GM19240 (cell line): ENCODE results near the gene HCAR2.
"Not testable (repeated sequence)": the region's sequence is repeated elsewhere in the genome, so short reads cannot be mapped to it uniquely, and the experiment has no call there.

Source experiments
- DNase-seq: peaks from one replicate; pipeline ENCODE4 v3.0.0; 2011; ENCODE audit warnings: low spot score; ENCODE audit not compliant: insufficient read length

The HCAR2 gene

GRCh38 chr12:122665759-122666158, 37.4 kb downstream of the HCAR2 start:
- DNase-seq, result no peak

GRCh38 chr12:122665349-122665748, 37.8 kb downstream of the HCAR2 start:
- no peak for DNase-seq

GRCh38 chr12:122661938-122662337, 41.2 kb downstream of the HCAR2 start:
- DNase-seq, result no peak

GRCh38 chr12:122661246-122661645, 41.9 kb downstream of the HCAR2 start:
- DNase-seq, result no peak

GRCh38 chr12:122659579-122659978, 43.6 kb downstream of the HCAR2 start:
- DNase-seq, result no peak

GRCh38 chr12:122656298-122656697, 46.9 kb downstream of the HCAR2 start:
- DNase-seq, result no peak

- DNase-seq, result not testable (repeated sequence)
These were observed 49.9 kb downstream of the HCAR2 start for GRCh38 chr12:122653291-122653690.

- no peak for DNase-seq
These were observed 51.5 kb downstream of the HCAR2 start for GRCh38 chr12:122651520-122652224.
